ENCODE results near the gene SORCS1.
A peak's percentile ranks its signal among the peaks of the same experiment; 100 is the strongest.
"Not testable (repeated sequence)": the region's sequence is repeated elsewhere in the genome, so short reads cannot be mapped to it uniquely, and the experiment has no call there.

The SORCS1 gene

GRCh38 chr10:106938513-106938912, 226.0 kb downstream of the SORCS1 start:
- no peak for DNase-seq

GRCh38 chr10:106935978-106936451, 228.5 kb downstream of the SORCS1 start:
- DNase-seq = peak; percentile 1

GRCh38 chr10:106931853-106932249, 232.7 kb downstream of the SORCS1 start:
- DNase-seq = no peak

- no peak for DNase-seq
Measured at GRCh38 chr10:106931159-106931852, 233.2 kb downstream of the SORCS1 start.

GRCh38 chr10:106930751-106931150, 233.8 kb downstream of the SORCS1 start:
- DNase-seq = no peak

GRCh38 chr10:106929291-106929895, 235.1 kb downstream of the SORCS1 start:
- DNase-seq = no peak

GRCh38 chr10:106928151-106928550, 236.4 kb downstream of the SORCS1 start:
- DNase-seq = not testable (repeated sequence)

GRCh38 chr10:106925191-106925590, 239.3 kb downstream of the SORCS1 start:
- DNase-seq = no peak

- DNase-seq = no peak
Measured at GRCh38 chr10:106920538-106920937, 244.0 kb downstream of the SORCS1 start.

- no peak for DNase-seq
Measured at GRCh38 chr10:106919871-106920282, 244.6 kb downstream of the SORCS1 start.

GRCh38 chr10:106917452-106918055, 247.0 kb downstream of the SORCS1 start:
- no peak for DNase-seq

GRCh38 chr10:106914016-106914415, 250.5 kb downstream of the SORCS1 start:
- no peak for DNase-seq

GRCh38 chr10:106913348-106913747, 251.2 kb downstream of the SORCS1 start:
- DNase-seq = no peak

GRCh38 chr10:106911096-106911495, 253.4 kb downstream of the SORCS1 start:
- DNase-seq = no peak

- DNase-seq = no peak
Measured at GRCh38 chr10:106910666-106911065, 253.8 kb downstream of the SORCS1 start.

- no peak for DNase-seq
Measured at GRCh38 chr10:106908225-106908624, 256.3 kb downstream of the SORCS1 start.

GRCh38 chr10:106904209-106904608, 260.3 kb downstream of the SORCS1 start:
- no peak for DNase-seq

GRCh38 chr10:106903180-106903579, 261.3 kb downstream of the SORCS1 start:
- DNase-seq = no peak

GRCh38 chr10:106900016-106900652, 264.4 kb downstream of the SORCS1 start:
- DNase-seq = no peak

- no peak for DNase-seq
Measured at GRCh38 chr10:106898446-106898845, 266.1 kb downstream of the SORCS1 start.

- no peak for DNase-seq
Measured at GRCh38 chr10:106897719-106898118, 266.8 kb downstream of the SORCS1 start.

- DNase-seq = no peak
Measured at GRCh38 chr10:106894692-106895091, 269.8 kb downstream of the SORCS1 start.

- no peak for DNase-seq
Measured at GRCh38 chr10:106877574-106877973, 286.9 kb downstream of the SORCS1 start.

- DNase-seq = no peak
Measured at GRCh38 chr10:106874604-106874889, 290.0 kb downstream of the SORCS1 start.
